K562 (cell line): ENCODE results near the gene KRABD2.

ENCODE experiments used
- BMI1 ChIP-seq: fragments of 150-350 bp; IDR thresholded peaks from 2 replicates; pipeline ENCODE4 v1.6.1; 2014; ENCODE audit warnings: low read length
- CBFB ChIP-seq: sonication (generic); formaldehyde crosslinking; IDR thresholded peaks from 2 replicates; pipeline ENCODE4 v1.4.0; 2020; ENCODE audit warnings: mild to moderate bottlenecking, missing genetic modification reagents
- CREB5 ChIP-seq: fragments of 250-450 bp; sonication (Bioruptor Pico); IDR thresholded peaks from 2 replicates; pipeline ENCODE4 v1.5.0; 2020; ENCODE audit warnings: mild to moderate bottlenecking
- E2F6 ChIP-seq, 2 experiments: IDR thresholded peaks; 2 replicates each; pipeline ENCODE4 v1.6.1; 2011; ENCODE audit warnings: borderline replicate concordance in 1 of 2, control low read depth in 1 of 2, low read depth in 1 of 2, low read length in 1 of 2, mild to moderate bottlenecking in 1 of 2, mixed read lengths in 1 of 2, moderate library complexity in 1 of 2; ENCODE audit not compliant: insufficient read depth in 1 of 2, insufficient read length in 1 of 2, poor library complexity in 1 of 2, severe bottlenecking in 1 of 2; ENCODE audit errors: extremely low read depth in 1 of 2
- FOXK1 ChIP-seq: sonication (generic); formaldehyde crosslinking; IDR thresholded peaks from 2 replicates; pipeline ENCODE4 v1.8.0; 2022; ENCODE audit warnings: missing genetic modification reagents, mild to moderate bottlenecking, borderline replicate concordance
- HDAC2 ChIP-seq: fragments of 450-650 bp; IDR thresholded peaks from 2 replicates; pipeline ENCODE4 v1.6.1; 2016; ENCODE audit warnings: mild to moderate bottlenecking
- KLF6 ChIP-seq: fragments of 250-450 bp; sonication (Bioruptor Pico); IDR thresholded peaks from 2 replicates; pipeline ENCODE4 v1.4.0; 2020; ENCODE audit warnings: mild to moderate bottlenecking, moderate library complexity, borderline replicate concordance
- NCOR1 ChIP-seq: fragments of 450-650 bp; IDR thresholded peaks from 2 replicates; pipeline ENCODE4 v1.6.1; 2016; ENCODE audit warnings: mild to moderate bottlenecking, moderate library complexity
- NFATC3 ChIP-seq: fragments of 450-650 bp; IDR thresholded peaks from 2 replicates; pipeline ENCODE4 v1.6.1; 2017; ENCODE audit warnings: mild to moderate bottlenecking
- NFE2 ChIP-seq: IDR thresholded peaks from 2 replicates; pipeline ENCODE4 v1.6.1; 2014; ENCODE audit warnings: antibody characterized with exemption, low read depth
- NONO ChIP-seq, 2 experiments: fragments of 200-400 bp in 1 of 2; fragments of 450-650 bp in 1 of 2; formaldehyde crosslinking in 1 of 2; IDR thresholded peaks; 2 replicates each; pipeline ENCODE4 v1.6.1; 2017; ENCODE audit warnings: low read depth in 2 of 2, mild to moderate bottlenecking in 2 of 2, moderate library complexity in 2 of 2, low read length in 1 of 2
- NR2C1 ChIP-seq, 2 experiments: fragments of 450-650 bp; IDR thresholded peaks; 2 replicates each; pipeline ENCODE4 v1.6.1; 2017; ENCODE audit warnings: mild to moderate bottlenecking in 2 of 2, antibody characterized with exemption in 1 of 2, inconsistent platforms in 1 of 2, missing compliant biosample characterization in 1 of 2, missing genetic modification characterization in 1 of 2
- RNF2 ChIP-seq: sonication (generic); IDR thresholded peaks from 2 replicates; pipeline ENCODE4 v1.6.1; 2016
- SMARCA4 ChIP-seq: fragments of 450-650 bp; IDR thresholded peaks from 2 replicates; pipeline ENCODE4 v1.6.1; 2016
- YBX1 ChIP-seq: fragments of 450-650 bp; IDR thresholded peaks from 2 replicates; pipeline ENCODE4 v1.7.1; 2016; ENCODE audit warnings: mild to moderate bottlenecking
- ZFPM2 ChIP-seq: fragments of 250-450 bp; sonication (Bioruptor Pico); IDR thresholded peaks from 2 replicates; pipeline ENCODE4 v1.5.1; 2022; ENCODE audit warnings: mild to moderate bottlenecking
- ZNF140 ChIP-seq: fragments of 250-450 bp; sonication (Bioruptor Pico); IDR thresholded peaks from 2 replicates; pipeline ENCODE4 v1.8.0; 2021; ENCODE audit warnings: moderate library complexity, mild to moderate bottlenecking, inconsistent platforms
- ZNF146 ChIP-seq: IDR thresholded peaks from one replicate; pipeline ENCODE4 v1.6.1; 2018; ENCODE audit warnings: missing compliant biosample characterization; ENCODE audit not compliant: unreplicated experiment
- ZNF239 ChIP-seq: fragments of 250-450 bp; sonication (Bioruptor Pico); IDR thresholded peaks from 2 replicates; pipeline ENCODE4 v1.4.0; 2020; ENCODE audit warnings: mild to moderate bottlenecking
- ZNF436 ChIP-seq: fragments of 250-450, 450-650 bp; sonication (Bioruptor Pico); formaldehyde crosslinking; IDR thresholded peaks from 2 replicates; pipeline ENCODE4 v1.7.0; 2020; ENCODE audit warnings: mild to moderate bottlenecking
- ZNF551 ChIP-seq: fragments of 250-450 bp; sonication (Bioruptor Pico); IDR thresholded peaks from 2 replicates; pipeline ENCODE4 v1.5.0; 2021; ENCODE audit warnings: mild to moderate bottlenecking, moderate library complexity
- ZNF586 ChIP-seq: fragments of 450-650 bp; formaldehyde crosslinking; conservative IDR thresholded peaks from 2 replicates; pipeline ENCODE4 v1.4.0; 2020; ENCODE audit warnings: mild to moderate bottlenecking, moderate library complexity
- ZNF785 ChIP-seq: fragments of 250-450 bp; sonication (Bioruptor Pico); IDR thresholded peaks from 2 replicates; pipeline ENCODE4 v1.4.0; 2020; ENCODE audit warnings: mild to moderate bottlenecking
- ZSCAN32 ChIP-seq: fragments of 450-650 bp; formaldehyde crosslinking; IDR thresholded peaks from 2 replicates; pipeline ENCODE4 v1.4.0; 2020; ENCODE audit warnings: mild to moderate bottlenecking, moderate library complexity
- TF ChIP-seq, protein P1 (sequence below): fragments of 250-450 bp; sonication (Bioruptor Pico); IDR thresholded peaks from 2 replicates; pipeline ENCODE4 v1.5.1; 2021; ENCODE audit warnings: mild to moderate bottlenecking

The KRABD2 gene

GRCh38 chr17:8337802-8338752 is 38.4 kb downstream of the KRABD2 start (continued):
- peak in 1 of 2 experiments; percentile 39 for TF ChIP-seq E2F6 (IDR thresholded peaks at IDR 0.05; ENCODE audit: borderline replicate concordance in 1 of 2, extremely low read depth in 1 of 2, insufficient read depth in 1 of 2, insufficient read length in 1 of 2, low read depth in 1 of 2, low read length in 1 of 2, poor library complexity in 1 of 2, severe bottlenecking in 1 of 2)
- no peak for TF ChIP-seq ZNF239 (CRISPR knock-in tag)
- no peak for TF ChIP-seq NCOR1
- peak; percentile 54 for TF ChIP-seq NFE2
- TF ChIP-seq CREB5 (CRISPR knock-in tag) = no peak
- no peak for TF ChIP-seq NONO (IDR thresholded peaks at IDR 0.05; ENCODE audit: low read depth in 2 of 2, low read length in 1 of 2)
- no peak for TF ChIP-seq HDAC2
- no peak for TF ChIP-seq ZSCAN32 (CRISPR knock-in tag)
- TF ChIP-seq KLF6 (CRISPR knock-in tag) = no peak
- TF ChIP-seq, protein P1, sequence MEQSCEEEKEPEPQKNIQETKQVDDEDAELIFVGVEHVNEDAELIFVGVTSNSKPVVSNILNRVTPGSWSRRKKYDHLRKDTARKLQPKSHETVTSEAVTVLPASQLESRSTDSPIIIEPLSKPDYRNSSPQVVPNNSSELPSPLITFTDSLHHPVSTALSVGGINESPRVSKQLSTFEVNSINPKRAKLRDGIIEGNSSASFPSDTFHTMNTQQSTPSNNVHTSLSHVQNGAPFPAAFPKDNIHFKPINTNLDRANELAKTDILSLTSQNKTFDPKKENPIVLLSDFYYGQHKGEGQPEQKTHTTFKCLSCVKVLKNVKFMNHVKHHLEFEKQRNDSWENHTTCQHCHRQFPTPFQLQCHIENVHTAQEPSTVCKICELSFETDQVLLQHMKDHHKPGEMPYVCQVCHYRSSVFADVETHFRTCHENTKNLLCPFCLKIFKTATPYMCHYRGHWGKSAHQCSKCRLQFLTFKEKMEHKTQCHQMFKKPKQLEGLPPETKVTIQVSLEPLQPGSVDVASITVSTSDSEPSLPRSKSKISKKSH (CRISPR knock-in tag) = no peak
- TF ChIP-seq FOXK1 (CRISPR knock-in tag) = no peak
- no peak for TF ChIP-seq ZNF551 (CRISPR knock-in tag)
- TF ChIP-seq ZNF140 (CRISPR knock-in tag) = no peak
- TF ChIP-seq ZFPM2 (CRISPR knock-in tag) = no peak
- no peak for TF ChIP-seq BMI1
- no peak for TF ChIP-seq ZNF436 (CRISPR knock-in tag)
- no peak for TF ChIP-seq NFATC3
- TF ChIP-seq ZNF146 = no peak
- no peak for TF ChIP-seq NR2C1 (IDR thresholded peaks at IDR 0.05)
- TF ChIP-seq NR2C1 (tag; IDR thresholded peaks at IDR 0.05) = no peak
- no peak for TF ChIP-seq CBFB (CRISPR knock-in tag)
- TF ChIP-seq RNF2 = no peak
- TF ChIP-seq ZNF785 (CRISPR knock-in tag) = no peak
- TF ChIP-seq YBX1 = no peak
- TF ChIP-seq SMARCA4 = peak; percentile 26; the same call in 1 of the 2 replicates
- TF ChIP-seq ZNF586 (CRISPR knock-in tag) = no peak
